Myocyte (in vitro differentiated cells): ENCODE measurements around the gene ANKRD33B. TPM values are rescaled to one million over a fixed set of nuclear protein-coding genes. Genes with fewer than 3 reads are reported as not detected.
"Not testable (repeated sequence)": the region's sequence is repeated elsewhere in the genome, so short reads cannot be mapped to it uniquely, and the experiment has no call there.

Experiments
- DNase-seq: peaks from one replicate; pipeline ENCODE4 v3.0.0-alpha.2; 2012; ENCODE audit warnings: low read depth
- total RNA-seq: library from RNA; depleted of rRNA; stranded (reverse); fragments of >200 nt; gene quantifications from 2 replicates; pipeline ENCODE4 v1.2.3, GENCODE V29; 2014

The ANKRD33B gene
- total RNA-seq, 1 donor from 2014 or later: 3.1 TPM

GRCh38 chr5:10633271-10634049 lies 69.6 kb downstream of the ANKRD33B start:
- DNase-seq: no peak

DNA sequence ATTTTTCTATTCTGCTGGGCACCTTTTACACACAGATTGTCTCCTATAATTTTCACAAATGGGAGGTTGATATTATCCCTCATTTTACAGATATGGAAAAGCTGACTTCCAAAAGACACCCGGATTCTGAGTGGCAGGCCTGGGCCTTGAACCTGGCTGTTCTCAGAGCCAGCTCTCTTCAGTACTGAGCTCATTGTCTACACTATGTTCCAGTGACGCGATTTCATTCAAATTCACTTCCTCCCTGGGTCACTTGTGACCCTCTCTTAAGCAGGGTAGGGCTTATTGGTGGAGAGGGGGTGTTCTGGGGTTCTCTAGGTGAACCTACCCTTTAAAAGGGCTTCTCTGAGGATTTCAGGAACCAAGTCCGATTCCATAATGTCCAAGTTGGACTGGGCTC lies 70.2 kb downstream of the ANKRD33B start:
- no peak for DNase-seq

GRCh38 chr5:10634562-10634961 lies 70.7 kb downstream of the ANKRD33B start:
- no peak for DNase-seq

DNA sequence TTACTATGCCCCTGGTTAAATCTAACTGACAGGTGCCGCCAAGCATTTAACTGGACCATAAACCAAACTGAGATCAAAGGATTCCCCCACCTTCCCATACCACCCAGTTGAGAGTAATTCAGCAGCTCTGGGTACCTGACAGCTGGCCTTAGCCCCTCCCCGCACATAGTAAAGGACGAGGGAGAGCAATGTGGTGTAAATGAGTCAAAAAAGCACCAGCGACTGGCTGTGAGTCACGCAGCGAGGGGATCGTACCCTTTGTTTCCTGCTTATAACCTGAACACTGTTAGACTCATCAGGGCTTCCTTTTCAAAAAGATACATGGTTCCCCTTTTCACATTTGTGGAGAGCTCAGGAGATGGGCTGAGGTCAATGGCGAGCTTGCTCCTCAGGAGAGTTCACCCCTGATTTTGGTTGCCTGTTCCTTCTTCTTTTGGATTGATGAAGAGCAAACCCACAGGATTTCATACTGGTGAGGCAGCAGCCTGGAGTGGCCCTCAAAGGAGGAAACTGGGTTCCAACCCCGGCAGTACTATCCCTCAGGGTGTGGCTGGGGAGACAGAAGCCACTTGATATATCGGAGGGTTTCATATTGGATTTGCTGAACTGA lies 71.5 kb downstream of the ANKRD33B start:
- no peak for DNase-seq

GRCh38 chr5:10635867-10636350 lies 72.0 kb downstream of the ANKRD33B start:
- DNase-seq: no peak

GRCh38 chr5:10636363-10637142 lies 72.7 kb downstream of the ANKRD33B start:
- DNase-seq: no peak

DNA sequence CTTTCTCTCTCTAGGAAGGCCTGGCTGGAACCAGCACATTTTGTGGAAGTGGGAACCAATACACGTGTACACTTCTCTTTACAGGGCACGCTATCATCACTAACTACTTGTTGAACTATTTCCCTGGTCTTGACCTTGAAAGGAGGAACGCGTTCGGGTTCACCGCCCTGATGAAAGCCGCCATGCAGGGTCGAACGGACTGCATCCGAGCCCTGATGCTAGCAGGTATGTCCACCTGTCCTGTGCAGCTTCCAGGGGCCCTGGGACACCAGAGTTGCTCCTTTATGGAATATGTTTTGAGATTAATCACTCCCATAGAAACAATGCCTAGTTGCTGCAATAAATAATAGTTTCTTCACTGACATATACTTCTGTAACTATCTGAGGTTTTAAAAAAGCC lies 74.1 kb downstream of the ANKRD33B start:
- no peak for DNase-seq

- not testable (repeated sequence) for DNase-seq
Measured at GRCh38 chr5:10638723-10639122, 74.9 kb downstream of the ANKRD33B start.

DNA sequence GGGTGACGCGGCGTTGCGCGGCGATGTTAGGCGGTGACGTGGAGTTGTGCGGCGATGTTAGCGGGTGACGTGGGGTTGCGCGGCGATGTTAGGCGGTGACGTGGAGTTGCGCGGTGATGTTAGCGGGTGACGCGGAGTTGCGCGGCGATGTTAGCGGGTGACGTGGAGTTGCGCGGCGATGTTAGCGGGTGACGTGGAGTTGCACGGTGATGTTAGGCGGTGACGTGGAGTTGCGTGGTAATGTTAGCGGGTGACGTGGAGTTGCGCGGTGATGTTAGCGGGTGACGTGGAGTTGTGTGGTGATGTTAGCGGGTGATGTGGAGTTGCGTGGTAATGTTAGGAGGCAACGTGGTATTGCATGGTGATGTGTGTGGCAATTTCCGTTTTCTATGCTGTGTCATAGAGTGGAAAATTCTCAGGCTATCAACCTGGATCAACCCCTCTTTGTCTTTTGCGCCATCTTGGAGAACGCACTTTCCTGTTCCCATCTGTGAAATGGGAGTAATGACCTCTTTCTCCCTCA lies 76.0 kb downstream of the ANKRD33B start:
- DNase-seq: no peak

DNA sequence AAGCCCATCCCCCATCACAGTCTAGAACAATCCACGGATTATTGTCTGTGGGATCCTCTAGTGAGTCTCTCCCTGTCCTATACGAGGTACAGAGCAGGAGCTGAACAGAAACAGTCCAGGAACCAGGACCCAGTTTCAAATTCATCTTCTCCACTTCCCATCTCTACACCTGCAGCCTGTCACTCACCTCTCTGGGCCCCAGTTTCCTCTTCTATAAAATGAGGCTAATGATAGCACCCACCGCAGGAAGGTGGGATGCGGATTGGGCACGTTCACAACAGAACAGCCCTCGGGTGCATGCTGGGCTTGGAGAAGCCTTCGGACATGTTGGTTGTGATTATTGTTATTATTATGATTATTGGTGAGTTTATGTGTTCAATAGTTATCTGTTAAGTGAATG lies 78.5 kb downstream of the ANKRD33B start:
- no peak for DNase-seq

- DNase-seq: no peak
Measured at GRCh38 chr5:10644192-10644591, 80.3 kb downstream of the ANKRD33B start.

GRCh38 chr5:10645146-10645545 lies 81.3 kb downstream of the ANKRD33B start:
- DNase-seq: no peak

GRCh38 chr5:10645671-10646070 lies 81.8 kb downstream of the ANKRD33B start:
- no peak for DNase-seq

GRCh38 chr5:10647640-10648039 lies 83.8 kb downstream of the ANKRD33B start:
- no peak for DNase-seq

DNA sequence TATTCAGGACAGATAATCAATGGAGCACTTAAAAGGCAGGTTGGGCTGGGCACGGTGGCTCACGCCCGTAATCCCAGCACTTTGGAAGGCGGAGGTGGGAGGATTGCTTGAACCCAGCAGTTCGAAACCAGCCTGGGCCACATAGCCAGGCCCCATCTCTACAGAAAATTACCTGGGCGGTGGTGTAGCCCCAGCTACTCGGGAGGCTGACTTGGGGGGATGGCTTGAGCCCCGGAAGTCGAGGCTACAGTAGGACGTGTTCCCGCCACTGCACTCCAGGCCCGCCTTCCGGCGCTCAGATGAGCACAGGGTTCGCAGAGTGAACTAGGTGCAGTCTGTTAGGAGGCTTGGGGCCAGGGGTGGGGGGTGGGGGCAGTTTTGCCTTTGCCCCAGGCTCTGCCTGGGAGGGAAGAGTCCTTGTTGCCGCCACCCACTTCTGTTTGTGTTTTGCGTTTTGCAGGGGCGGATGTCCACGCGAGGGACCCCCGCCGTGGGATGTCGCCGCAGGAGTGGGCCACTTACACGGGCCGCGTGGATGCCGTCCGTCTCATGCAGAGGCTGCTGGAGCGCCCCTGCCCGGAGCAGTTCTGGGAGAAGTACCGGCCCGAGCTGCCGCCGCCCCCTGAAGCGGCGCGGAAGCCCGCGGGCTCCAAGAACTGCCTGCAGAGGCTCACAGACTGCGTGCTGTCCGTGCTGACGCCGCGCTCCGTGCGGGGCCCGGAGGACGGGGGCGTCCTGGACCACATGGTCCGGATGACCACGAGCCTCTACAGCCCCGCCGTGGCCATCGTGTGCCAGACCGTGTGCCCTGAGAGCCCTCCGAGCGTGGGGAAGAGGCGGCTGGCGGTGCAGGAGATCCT lies 85.2 kb downstream of the ANKRD33B start:
- DNase-seq: no peak

DNA sequence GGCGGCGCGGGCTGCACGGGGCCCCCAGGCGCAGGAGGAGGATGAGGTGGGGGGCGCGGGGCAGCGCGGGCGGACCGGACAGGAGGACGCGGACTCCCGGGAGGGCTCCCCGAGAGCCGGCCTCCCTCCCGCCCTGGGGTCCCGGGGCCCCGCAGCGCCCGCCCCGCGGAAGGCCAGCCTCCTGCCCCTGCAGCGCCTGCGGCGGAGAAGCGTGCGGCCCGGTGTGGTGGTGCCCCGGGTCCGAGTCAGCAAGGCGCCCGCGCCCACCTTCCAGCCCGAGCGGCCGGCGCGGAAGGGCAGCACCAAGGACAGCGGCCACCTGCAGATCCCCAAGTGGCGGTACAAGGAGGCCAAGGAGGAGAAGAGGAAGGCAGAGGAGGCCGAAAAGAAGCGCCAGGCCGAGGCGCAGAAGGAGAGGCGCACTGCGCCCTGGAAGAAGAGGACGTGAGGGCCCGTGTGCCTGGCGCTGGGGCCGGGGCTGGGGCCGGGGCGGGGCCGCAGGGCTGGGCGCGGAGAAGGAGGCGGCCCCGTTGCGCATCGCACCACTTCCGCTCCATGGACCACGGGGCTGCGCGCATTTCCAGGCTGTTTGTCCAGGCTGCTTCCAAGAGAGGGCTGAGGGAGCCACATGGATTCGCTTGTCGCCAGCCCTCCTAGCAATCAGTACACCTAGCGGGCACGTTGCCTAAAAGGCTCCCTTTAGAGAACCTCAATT lies 86.0 kb downstream of the ANKRD33B start:
- no peak for DNase-seq

GRCh38 chr5:10652151-10652550 lies 88.3 kb downstream of the ANKRD33B start:
- DNase-seq: peak; percentile 25

GRCh38 chr5:10652606-10653005 lies 88.7 kb downstream of the ANKRD33B start:
- DNase-seq: no peak

GRCh38 chr5:10653043-10653442 lies 89.2 kb downstream of the ANKRD33B start:
- DNase-seq: peak; percentile 76

DNA sequence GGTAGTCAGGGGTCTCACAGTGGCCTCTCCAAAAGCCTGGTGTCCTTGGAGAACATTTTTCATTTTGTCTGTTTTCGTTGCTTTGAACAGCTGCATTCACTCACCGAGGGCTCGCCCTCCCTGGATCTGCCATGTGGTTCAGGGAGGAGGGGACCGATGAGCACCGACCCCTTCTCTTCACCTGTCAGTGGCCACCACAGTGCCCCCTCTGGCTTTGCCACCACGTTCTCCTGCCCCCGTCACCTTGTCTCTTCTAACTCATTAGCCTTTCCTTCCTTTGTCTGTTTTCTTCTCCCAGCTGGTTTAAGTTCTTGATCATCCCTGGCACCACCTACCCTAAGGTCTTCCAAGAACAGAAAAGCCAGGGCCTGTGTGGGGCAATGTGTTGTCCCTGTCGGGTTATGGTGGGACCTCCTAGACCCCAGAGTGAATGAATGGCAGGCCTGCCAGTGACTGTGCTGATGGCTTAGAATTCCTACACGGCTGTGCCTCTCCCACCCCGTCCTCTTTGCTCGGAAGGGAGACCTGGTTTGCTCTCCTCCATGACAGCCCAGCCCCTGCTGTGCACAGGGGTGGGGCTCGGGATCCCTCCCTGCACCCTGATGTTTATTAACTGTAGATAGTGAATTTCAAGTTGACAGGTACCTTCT lies 90.0 kb downstream of the ANKRD33B start:
- no peak for DNase-seq
